ENCODE measurements around the gene PPP6R1.

DNA sequence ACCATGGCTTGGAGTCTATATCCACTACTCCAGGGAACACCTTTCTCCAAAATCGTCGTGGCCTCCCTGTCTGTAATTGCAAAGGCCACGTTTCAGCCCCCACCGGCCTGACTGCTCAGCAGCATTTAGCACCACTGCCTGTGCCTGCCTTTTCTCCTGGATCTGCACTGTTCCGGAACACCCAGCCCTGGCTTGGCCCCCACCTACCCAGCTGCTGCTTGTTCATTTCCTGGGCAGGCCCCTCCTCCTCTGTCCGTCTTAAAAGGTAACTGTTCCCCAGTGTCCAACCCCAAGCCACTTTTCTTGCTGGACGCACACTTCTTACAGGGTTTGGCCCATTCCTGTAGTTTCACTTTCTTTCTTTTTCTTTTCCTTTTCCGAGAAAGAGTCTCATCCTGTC lies 70.2 kb downstream of the PPP6R1 start:
- TF ChIP-seq CTCF (conservative IDR thresholded peaks at IDR 0.05) (no peak), EZH2 (IDR thresholded peaks at IDR 0.05; ENCODE audit: low read depth) (no peak)
